Endothelial cell (in vitro differentiated cells): ENCODE data around the gene OR4P4. TPM values are rescaled to one million over a fixed set of nuclear protein-coding genes. Genes with fewer than 3 reads are reported as not detected.

ENCODE experiments used
- DNase-seq: peaks from one replicate; pipeline ENCODE4 v3.0.0; 2021; ENCODE audit warnings: low spot score
- H3K27ac Mint-ChIP-seq: one replicate; pipeline ENCODE4 v1.8.0; 2021; ENCODE audit warnings: mixed read lengths, inconsistent platforms; ENCODE audit not compliant: unreplicated experiment
- H3K27me3 Mint-ChIP-seq: one replicate; pipeline ENCODE4 v1.8.0; 2021; ENCODE audit warnings: mild to moderate bottlenecking, moderate library complexity, mixed read lengths, inconsistent platforms; ENCODE audit not compliant: unreplicated experiment
- H3K36me3 Mint-ChIP-seq: one replicate; pipeline ENCODE4 v1.8.0; 2021; ENCODE audit warnings: mild to moderate bottlenecking, low read depth, mixed read lengths, inconsistent platforms; ENCODE audit not compliant: unreplicated experiment
- H3K4me1 Mint-ChIP-seq: one replicate; pipeline ENCODE4 v1.8.0; 2021; ENCODE audit warnings: mild to moderate bottlenecking, mixed read lengths, inconsistent platforms; ENCODE audit not compliant: unreplicated experiment
- H3K4me3 Mint-ChIP-seq: one replicate; pipeline ENCODE4 v1.8.0; 2021; ENCODE audit warnings: mild to moderate bottlenecking, mixed read lengths, inconsistent platforms; ENCODE audit not compliant: unreplicated experiment
- H3K9me3 Mint-ChIP-seq: one replicate; pipeline ENCODE4 v1.8.0; 2021; ENCODE audit warnings: mixed read lengths, inconsistent platforms; ENCODE audit not compliant: unreplicated experiment
- long read RNA-seq: library from polyadenylated mRNA; unstranded; transcript quantifications from one replicate; pipeline ENCODE4 v2.0.0, GENCODE V29; 2020; ENCODE audit not compliant: unreplicated experiment
- total RNA-seq: library from RNA; stranded (reverse); fragmentation: NEBNext Ultra II Directional; extraction: Animal tissue kit (Norgen Biotek cat#: 25700); gene quantifications from one replicate; pipeline ENCODE4 v1.2.1, GENCODE V29; 2021; ENCODE audit not compliant: unreplicated experiment
- TF ChIP-seq, protein P1 (sequence below): fragments of 200-600 bp; sonication (generic); IDR thresholded peaks from one replicate; pipeline ENCODE4 v1.5.0; 2021; ENCODE audit warnings: antibody characterized with exemption; ENCODE audit not compliant: unreplicated experiment

Gene OR4P4
- not detected for total RNA-seq
- long read RNA-seq: 0 reads

DNA sequence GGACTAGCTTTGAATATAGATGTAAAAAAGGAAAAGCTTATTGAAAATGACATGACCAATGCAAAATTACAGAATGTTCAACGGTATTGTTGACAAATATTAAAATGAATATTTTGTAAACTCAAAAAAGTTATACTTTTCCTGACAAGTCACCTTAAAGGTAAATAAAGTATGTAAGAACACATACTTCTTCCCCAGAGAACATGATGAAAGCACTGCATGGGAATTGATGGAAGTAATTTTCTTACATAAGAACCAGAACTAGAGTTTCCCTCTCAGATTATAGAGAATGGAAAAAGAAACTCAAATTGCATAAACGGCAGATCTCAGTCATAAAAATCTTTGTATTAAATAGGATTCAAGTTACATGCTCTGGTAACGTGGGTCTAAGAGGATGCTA is at the start of gene OR4P4:
TSS of gene OR4P4 (plus strand) at position 301 of the 400 bp plus-strand sequence.
- H3K4me3 Mint-ChIP-seq: no peak within 1 kb of the TSS
- DNase-seq: no peak
- no peak within 1 kb of the TSS for H3K27ac Mint-ChIP-seq
- TF ChIP-seq, protein P1, sequence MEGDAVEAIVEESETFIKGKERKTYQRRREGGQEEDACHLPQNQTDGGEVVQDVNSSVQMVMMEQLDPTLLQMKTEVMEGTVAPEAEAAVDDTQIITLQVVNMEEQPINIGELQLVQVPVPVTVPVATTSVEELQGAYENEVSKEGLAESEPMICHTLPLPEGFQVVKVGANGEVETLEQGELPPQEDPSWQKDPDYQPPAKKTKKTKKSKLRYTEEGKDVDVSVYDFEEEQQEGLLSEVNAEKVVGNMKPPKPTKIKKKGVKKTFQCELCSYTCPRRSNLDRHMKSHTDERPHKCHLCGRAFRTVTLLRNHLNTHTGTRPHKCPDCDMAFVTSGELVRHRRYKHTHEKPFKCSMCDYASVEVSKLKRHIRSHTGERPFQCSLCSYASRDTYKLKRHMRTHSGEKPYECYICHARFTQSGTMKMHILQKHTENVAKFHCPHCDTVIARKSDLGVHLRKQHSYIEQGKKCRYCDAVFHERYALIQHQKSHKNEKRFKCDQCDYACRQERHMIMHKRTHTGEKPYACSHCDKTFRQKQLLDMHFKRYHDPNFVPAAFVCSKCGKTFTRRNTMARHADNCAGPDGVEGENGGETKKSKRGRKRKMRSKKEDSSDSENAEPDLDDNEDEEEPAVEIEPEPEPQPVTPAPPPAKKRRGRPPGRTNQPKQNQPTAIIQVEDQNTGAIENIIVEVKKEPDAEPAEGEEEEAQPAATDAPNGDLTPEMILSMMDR: no peak
- no peaks in the 10 kb centered on the region for H3K27me3 Mint-ChIP-seq
- no peaks in the 10 kb centered on the region for H3K36me3 Mint-ChIP-seq
- peaks cover 19% of the 10 kb centered on the region for H3K9me3 Mint-ChIP-seq
- no peaks in the 10 kb centered on the region for H3K4me1 Mint-ChIP-seq

DNA sequence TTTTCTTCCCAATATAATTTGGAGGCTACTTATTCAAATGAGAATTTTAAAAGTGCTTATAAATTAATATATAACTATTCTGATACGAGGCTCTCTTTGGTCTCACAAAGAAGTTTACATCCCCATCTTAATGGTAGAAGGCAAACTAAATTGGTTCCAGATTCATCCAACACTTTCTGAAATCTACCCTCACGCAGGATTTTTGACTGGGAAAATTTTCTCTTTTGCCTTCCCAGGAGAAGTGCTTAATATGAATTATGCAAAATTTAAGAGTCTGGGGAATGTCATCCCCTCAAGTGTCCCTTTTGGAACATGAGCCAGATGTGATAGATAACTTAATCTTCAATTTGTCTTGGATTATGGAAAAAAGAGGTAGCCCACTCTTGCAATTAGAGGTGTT is 27.4 kb upstream of the OR4P4 start, which contains the start of gene OR4C11:
TSS of gene OR4C11 (minus strand) at position 101 of the 400 bp plus-strand sequence. CDS start 3,272 bp downstream, outside the sequence.
- no peak for DNase-seq
- Mint-ChIP-seq H3K27me3 (no peaks in the 10 kb centered on the region), H3K9me3 (peaks cover 13% of the 10 kb centered on the region), H3K36me3 (no peaks in the 10 kb centered on the region), H3K4me3 (no peak within 1 kb of the TSS), H3K27ac (no peak within 1 kb of the TSS), H3K4me1 (no peaks in the 10 kb centered on the region)
- TF ChIP-seq, protein P1: no peak

DNA sequence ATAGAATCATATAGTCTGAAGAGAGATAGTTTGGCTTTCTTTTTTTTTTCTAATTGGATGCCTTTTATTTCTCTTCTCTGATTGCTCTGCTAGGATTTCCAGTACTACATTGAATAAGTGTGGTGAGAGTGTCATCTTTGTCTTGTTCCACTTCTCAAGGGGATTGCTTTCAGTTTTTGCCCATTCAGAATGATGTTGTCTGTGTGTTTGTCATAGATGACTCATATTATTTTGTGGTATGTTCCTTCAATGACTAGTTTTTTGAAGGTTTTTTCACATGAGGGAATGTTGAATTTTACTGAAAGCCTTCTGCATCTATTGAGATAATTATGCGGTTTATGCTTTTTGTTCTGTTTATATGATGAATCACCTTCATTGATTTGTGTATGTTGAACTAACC is 10.4 kb upstream of the OR4P4 start:
- no peak for DNase-seq
- no peaks in the 10 kb centered on the region for H3K4me1 Mint-ChIP-seq
- no peaks in the 10 kb centered on the region for H3K36me3 Mint-ChIP-seq
- H3K27me3 Mint-ChIP-seq: no peaks in the 10 kb centered on the region
- H3K27ac Mint-ChIP-seq: no peak overlapping the region
- peaks cover 26% of the 10 kb centered on the region for H3K9me3 Mint-ChIP-seq
- H3K4me3 Mint-ChIP-seq: no peak overlapping the region
- TF ChIP-seq, protein P1: no peak

DNA sequence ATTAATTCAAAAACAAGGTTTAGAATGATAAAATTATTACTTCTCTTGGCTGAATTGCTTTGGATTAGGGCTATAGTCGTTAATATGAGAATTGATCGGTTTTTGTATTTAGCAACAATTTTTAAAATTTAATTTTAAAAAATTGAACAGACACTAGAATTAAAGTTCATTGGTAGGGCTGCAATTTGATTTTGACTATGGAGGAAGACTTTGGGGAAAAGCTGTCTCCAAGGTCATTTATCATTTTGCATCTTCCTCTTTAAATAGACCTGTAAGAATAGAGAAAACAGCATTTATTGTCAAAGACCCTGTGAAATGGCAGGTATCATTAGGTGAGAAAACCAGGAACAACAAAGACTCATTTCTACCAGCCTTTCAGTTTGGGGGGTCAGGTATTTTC is 13.1 kb downstream of the OR4P4 start, which contains the start of gene OR4S2:
TSS of gene OR4S2 (plus strand) at position 301 of the 400 bp plus-strand sequence. CDS start 2,577 bp downstream, outside the sequence.
- no peaks in the 10 kb centered on the region for H3K36me3 Mint-ChIP-seq
- TF ChIP-seq, protein P1: no peak
- H3K4me3 Mint-ChIP-seq: no peak within 1 kb of the TSS
- DNase-seq: no peak
- no peaks in the 10 kb centered on the region for H3K27me3 Mint-ChIP-seq
- no peak within 1 kb of the TSS for H3K27ac Mint-ChIP-seq
- H3K9me3 Mint-ChIP-seq: peaks cover 9% of the 10 kb centered on the region
- no peaks in the 10 kb centered on the region for H3K4me1 Mint-ChIP-seq

DNA sequence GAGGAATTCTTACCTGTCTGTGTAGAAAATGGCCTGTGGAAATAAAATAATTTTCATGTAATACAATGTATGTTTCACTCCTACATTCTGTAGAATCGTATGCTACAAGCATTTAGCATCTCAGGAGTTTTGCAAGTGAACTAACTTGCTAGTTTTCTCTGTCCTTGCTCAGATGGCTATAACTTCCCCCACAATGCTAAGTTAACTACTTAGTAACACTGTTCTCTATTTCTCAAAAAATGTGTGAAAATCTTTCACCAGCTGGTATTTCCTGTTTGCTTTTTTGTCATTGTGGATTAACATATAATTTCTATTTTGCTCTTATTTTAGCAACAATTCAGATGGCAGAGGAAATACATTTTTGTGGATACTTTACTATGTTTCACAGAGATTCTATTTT is 17.6 kb downstream of the OR4P4 start:
- TF ChIP-seq, protein P1: no peak
- H3K27me3 Mint-ChIP-seq: no peaks in the 10 kb centered on the region
- no peak for DNase-seq
- H3K9me3 Mint-ChIP-seq: peaks cover 26% of the 10 kb centered on the region
- H3K36me3 Mint-ChIP-seq: peaks cover 3% of the 10 kb centered on the region
- H3K4me3 Mint-ChIP-seq: no peak overlapping the region
- H3K4me1 Mint-ChIP-seq: no peaks in the 10 kb centered on the region
- H3K27ac Mint-ChIP-seq: no peak overlapping the region
